ENCODE results near the gene GART. TPM values are rescaled to one million over a fixed set of nuclear protein-coding genes. Genes with fewer than 3 reads are reported as not detected.

GART gene
- total and polyA plus RNA-seq, 2 of the 8 experiments (the other 6 are each of a cell fraction or from before 2014, with no cell fraction given): 23.1 to 231 TPM

GRCh38 chr21:33493756-33494155 is 48.2 kb downstream of the GART start (continued):
- no peak for TF ChIP-seq CHD7 (IDR thresholded peaks at IDR 0.05; ENCODE audit: insufficient replicate concordance, low read length)
- no peak for TF ChIP-seq RAD21 (IDR thresholded peaks at IDR 0.05 in 1 of 2, conservative IDR thresholded peaks at IDR 0.05 in 1 of 2; ENCODE audit: low read depth in 2 of 2, low read length in 2 of 2)
- TF ChIP-seq BRCA1 (IDR thresholded peaks at IDR 0.05; ENCODE audit: low read depth, low read length): no peak
- TF ChIP-seq PHF8 (conservative IDR thresholded peaks at IDR 0.05; ENCODE audit: low read depth, low read length): no peak
- TF ChIP-seq KDM5A (IDR thresholded peaks at IDR 0.05; ENCODE audit: low read length): no peak
- TF ChIP-seq RNF2 (IDR thresholded peaks at IDR 0.05; ENCODE audit: borderline replicate concordance, low read depth, low read length, missing control alignments, poor library complexity, severe bottlenecking): no peak
- TF ChIP-seq MAFK (IDR thresholded peaks at IDR 0.05; ENCODE audit: low read depth, low read length): no peak
- TF ChIP-seq KDM1A (IDR thresholded peaks at IDR 0.05; ENCODE audit: borderline replicate concordance, low read length): no peak
- TF ChIP-seq RBBP5 (IDR thresholded peaks at IDR 0.05; ENCODE audit: borderline replicate concordance, low read depth, low read length): no peak
- no peak for TF ChIP-seq FOSL1 (IDR thresholded peaks at IDR 0.05; ENCODE audit: insufficient read depth, low read depth, low read length)
- TF ChIP-seq JUN (IDR thresholded peaks at IDR 0.05; ENCODE audit: low read depth, low read length): no peak
